ENCODE data around the gene KIF16B.
"Not testable (repeated sequence)": the region's sequence is repeated elsewhere in the genome, so short reads cannot be mapped to it uniquely, and the experiment has no call there.

Gene KIF16B

DNA sequence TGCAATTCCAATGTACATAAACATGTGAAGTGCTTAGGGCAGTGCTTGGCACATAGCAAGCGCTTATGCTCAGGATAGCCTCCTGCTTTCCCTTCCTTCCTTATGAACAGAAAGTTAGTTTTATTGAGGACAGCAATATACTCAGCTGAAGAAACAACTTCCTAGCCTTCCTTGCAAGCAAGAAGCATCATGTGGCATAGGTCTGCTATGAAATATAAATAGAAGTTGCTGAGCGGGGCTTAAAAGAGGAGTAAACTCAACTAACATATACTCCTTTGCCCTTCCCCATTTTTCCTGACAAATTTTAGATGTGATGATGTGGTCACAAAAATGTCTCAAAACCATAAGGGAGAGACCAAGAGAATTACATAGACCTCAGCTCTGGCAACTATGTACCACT, 98.9 kb downstream of the KIF16B start:
- DNase-seq (ENCODE audit: low spot score): no peak

DNA sequence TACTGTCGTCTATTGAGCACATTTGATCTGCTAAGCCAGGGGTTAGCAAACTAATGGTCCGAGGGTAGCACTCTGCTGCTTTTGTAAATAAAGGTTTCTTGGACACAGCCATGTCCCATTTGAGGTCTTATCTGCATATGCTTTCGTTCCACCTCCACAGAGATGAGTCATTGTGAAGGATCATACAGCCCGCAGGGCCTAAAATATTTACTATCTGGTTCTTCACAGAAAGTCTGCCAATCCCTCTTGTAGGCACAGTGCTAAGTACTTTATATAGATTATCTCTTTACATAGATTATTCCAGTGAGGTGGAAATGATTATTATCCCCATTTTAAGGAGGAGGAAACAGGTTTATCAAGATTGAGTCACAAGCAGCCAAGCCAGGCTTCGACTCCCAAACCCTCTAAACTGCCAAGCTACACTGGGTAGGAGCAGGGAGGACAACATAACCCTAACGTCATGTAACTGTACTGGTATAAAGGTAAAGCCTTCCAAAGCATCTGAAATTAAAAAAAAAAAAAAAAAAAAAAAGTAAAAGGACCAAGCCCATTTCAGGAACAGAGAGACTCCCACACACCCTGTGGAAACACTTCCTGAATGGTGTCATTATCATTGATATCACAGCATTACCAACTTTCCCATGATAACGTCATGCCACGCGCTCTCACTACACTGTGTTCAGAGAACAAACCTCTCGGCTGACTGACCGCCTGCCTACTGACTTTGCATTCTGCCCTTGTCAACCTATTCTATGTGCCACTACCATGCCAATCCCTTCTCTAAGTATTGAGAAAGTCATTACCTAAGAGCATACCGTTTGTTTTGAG, 101.0 kb downstream of the KIF16B start:
- no peak for DNase-seq (ENCODE audit: low spot score)

DNA sequence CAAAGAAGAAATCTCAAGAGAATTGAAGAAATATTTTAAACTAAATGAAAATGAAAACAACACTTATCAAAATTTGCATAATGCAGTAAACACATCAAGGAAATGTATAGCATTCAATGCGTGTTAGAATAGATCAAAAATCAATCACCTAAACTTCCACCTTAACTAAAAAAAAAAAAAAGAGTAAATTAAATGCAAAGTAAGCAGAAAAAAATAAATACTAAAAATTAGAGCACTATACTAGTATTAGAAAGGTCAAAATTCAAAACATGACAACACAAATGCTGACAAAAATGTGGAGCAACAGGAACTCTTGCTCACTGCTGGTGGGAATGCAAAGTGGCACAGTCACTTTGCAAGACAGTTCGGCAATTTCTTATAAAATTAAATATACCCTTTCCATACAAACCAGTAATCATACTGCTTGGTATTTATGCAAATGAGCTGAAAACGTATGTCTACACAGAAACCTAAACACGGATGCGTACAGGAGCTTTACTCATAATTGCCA, 103.8 kb downstream of the KIF16B start:
- no peak for DNase-seq (ENCODE audit: low spot score)

DNA sequence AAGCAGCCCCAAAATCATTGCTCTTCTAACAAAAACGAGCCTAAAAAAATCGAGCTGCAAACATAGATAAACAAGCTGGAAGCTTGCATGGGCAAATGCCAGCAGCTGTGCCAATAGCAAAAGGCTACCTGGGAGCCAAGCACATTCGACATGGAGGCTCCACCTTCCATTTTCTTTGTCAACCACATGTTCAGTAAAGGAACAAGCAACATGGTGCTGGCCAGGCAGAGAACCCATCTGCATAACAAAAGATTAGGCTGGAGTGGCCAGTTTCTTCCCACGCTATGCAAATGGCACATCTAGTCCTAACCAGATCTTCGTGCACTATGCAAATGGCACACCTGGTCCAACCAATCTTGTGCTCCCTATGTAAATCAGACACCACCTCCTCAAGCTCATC, 110.5 kb downstream of the KIF16B start:
- DNase-seq (ENCODE audit: low spot score): no peak

GRCh38 chr20:16459019-16459700, 114.1 kb downstream of the KIF16B start:
- peak; percentile 84 for DNase-seq (ENCODE audit: low spot score)

DNA sequence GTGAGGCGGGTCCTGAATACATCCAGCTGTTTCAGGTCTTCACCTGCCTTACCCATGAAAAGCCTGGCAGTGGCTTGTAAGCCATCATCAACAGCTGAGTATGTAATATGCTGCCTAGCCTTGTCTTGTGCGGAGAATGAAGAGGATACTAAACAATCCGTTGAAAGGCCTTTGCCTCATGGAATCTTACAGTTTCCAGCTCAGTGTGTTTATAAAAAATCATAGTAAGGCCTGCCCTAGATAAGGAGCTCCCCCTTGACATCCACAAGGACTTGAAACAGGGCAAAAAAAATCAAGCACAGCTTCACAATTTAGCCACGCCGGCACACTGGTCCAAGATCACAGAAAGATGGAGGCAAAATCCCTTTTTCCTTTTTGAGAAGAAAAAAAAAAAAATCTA, 115.7 kb downstream of the KIF16B start:
- DNase-seq (ENCODE audit: low spot score): no peak

- no peak for DNase-seq (ENCODE audit: low spot score)
Measured at GRCh38 chr20:16455324-16455723, 117.9 kb downstream of the KIF16B start.

- DNase-seq (ENCODE audit: low spot score): no peak
Measured at GRCh38 chr20:16451982-16452381, 121.3 kb downstream of the KIF16B start.

- no peak for DNase-seq (ENCODE audit: low spot score)
Measured at GRCh38 chr20:16451001-16451400, 122.2 kb downstream of the KIF16B start.

GRCh38 chr20:16446991-16447390, 126.3 kb downstream of the KIF16B start:
- no peak for DNase-seq (ENCODE audit: low spot score)

- no peak for DNase-seq (ENCODE audit: low spot score)
Measured at GRCh38 chr20:16446246-16446645, 127.0 kb downstream of the KIF16B start.

- no peak for DNase-seq (ENCODE audit: low spot score)
Measured at GRCh38 chr20:16445482-16445881, 127.8 kb downstream of the KIF16B start.

DNA sequence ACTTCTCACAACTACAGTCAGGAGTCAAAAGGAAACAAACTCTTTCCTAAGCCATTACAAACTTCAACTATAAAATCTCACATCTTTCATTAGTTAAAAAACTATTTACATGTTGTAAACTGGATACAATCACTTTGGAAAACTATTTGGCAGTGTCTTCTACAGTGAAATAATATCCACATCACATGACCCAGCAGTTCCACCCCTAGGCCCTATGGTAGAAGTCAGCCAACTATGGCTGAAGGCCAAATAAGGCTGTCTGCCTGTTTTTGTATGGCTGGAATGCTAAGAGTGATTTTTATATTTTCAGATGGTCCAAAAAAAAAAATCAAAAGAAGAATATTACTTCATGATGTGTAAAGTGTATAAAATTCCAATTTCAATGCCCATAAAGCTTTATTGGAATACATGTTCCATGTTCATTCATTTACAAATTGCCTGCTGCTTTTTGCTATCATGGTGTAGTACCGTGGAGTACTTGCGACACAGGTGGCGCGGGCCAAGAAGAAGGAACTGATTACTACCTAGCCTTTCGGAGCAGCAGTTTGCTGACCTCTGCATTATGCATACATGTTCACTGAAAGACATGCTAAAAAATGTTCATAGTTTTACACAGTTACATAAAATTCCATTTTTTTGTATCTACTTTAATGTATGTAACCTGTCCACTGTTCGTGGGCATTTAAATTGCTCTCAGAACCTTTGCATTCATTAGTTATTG, 129.0 kb downstream of the KIF16B start:
- DNase-seq (ENCODE audit: low spot score): peak; percentile 52

GRCh38 chr20:16441546-16442164, 131.6 kb downstream of the KIF16B start:
- no peak for DNase-seq (ENCODE audit: low spot score)

DNA sequence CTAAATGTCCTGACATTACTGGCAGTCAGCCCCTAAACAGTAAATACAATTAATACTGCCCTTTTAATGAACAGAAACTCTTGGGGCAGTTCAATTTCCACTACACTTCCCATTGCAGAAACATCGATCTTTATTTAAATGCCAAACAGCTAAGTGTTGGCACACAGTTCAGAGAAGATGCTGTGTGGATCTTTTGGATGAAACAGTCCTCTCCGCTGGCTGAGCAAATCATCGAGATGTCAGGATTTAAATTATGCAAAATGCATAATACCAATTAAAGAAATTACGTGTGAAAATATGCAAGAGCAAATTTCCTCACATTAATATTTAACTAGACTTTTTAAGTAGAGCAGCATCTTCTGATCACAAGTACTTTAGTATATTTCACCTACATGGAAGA, 132.6 kb downstream of the KIF16B start:
- DNase-seq (ENCODE audit: low spot score): no peak

GRCh38 chr20:16439540-16439939, 133.7 kb downstream of the KIF16B start:
- not testable (repeated sequence) for DNase-seq (ENCODE audit: low spot score)

- DNase-seq (ENCODE audit: low spot score): no peak
Measured at GRCh38 chr20:16438100-16438499, 135.1 kb downstream of the KIF16B start.

- DNase-seq (ENCODE audit: low spot score): no peak
Measured at GRCh38 chr20:16437387-16437996, 135.8 kb downstream of the KIF16B start.

GRCh38 chr20:16434062-16434664, 139.1 kb downstream of the KIF16B start:
- DNase-seq (ENCODE audit: low spot score): peak; percentile 56

DNA sequence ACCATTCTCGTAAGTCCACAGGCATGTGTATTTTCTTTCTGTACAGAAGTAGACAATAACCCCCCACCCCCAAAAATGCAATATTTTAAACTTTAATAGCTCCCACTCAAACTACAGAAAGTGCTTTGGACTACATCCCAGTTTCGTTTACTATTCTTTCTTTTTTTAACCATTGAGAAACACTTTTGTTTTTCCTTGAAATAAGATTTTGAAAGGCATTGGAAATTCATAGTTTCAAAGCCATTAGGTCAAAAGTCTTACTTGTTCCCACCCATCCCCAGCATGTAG, 140.0 kb downstream of the KIF16B start:
- no peak for DNase-seq (ENCODE audit: low spot score)

- no peak for DNase-seq (ENCODE audit: low spot score)
Measured at GRCh38 chr20:16432466-16433292, 140.6 kb downstream of the KIF16B start.

All from AG20443 (cell line).